ENCODE results near the gene TBL1XR1. TPM values are rescaled to one million over a fixed set of nuclear protein-coding genes. Genes with fewer than 3 reads are reported as not detected.
A peak's percentile ranks its signal among the peaks of the same experiment; 100 is the strongest.

Gene TBL1XR1
- total RNA-seq, 6 experiments from 2014 or later, result 32.6 to 80.6 (median 56.2) TPM

GRCh38 chr3:177136741-177137140 is 60.5 kb downstream of the TBL1XR1 start:
- Histone ChIP-seq H3K9me3 (no peaks in the 10 kb centered on the region), H3K36me3 (no peaks in the 10 kb centered on the region), H3K4me1 (peaks cover 0 to 3% (median 0%) of the 10 kb centered on the region in 4 donors), H3K27me3 (no peaks in the 10 kb centered on the region), H3K4me3 (no peak overlapping the region), H3K27ac (no peak overlapping the region)
- DNase-seq, result no peak
- 86% methylated on average over 6 of the region's 6 CpGs for WGBS (ENCODE audit: insufficient coverage, low coverage, low lambda C conversion rate, missing lambda C conversion rate)
- no peak for ATAC-seq
- intact Hi-C loops (cut with DNase I), result no loop called here
- TF ChIP-seq CTCF (IDR thresholded peaks at IDR 0.05) (no peak), POLR2A (IDR thresholded peaks at IDR 0.05) (no peak)

- peak in 2 of 4 donors; percentile 67 to 90 for ATAC-seq
- Histone ChIP-seq H3K4me3 (no peak overlapping the region), H3K27ac (no peak overlapping the region), H3K36me3 (no peaks in the 10 kb centered on the region), H3K27me3 (no peaks in the 10 kb centered on the region), H3K9me3 (no peaks in the 10 kb centered on the region), H3K4me1 (peaks cover 0 to 3% (median 0%) of the 10 kb centered on the region in 4 donors)
- TF ChIP-seq CTCF (IDR thresholded peaks at IDR 0.05), result no peak
- TF ChIP-seq POLR2A (IDR thresholded peaks at IDR 0.05), result no peak
- no peak for DNase-seq
- intact Hi-C loops (cut with DNase I), result no loop called here
- WGBS (ENCODE audit: insufficient coverage, low coverage, low lambda C conversion rate, missing lambda C conversion rate), result 83% methylated on average over 9 of the region's 10 CpGs
Measured at GRCh38 chr3:177135841-177136492, 61.3 kb downstream of the TBL1XR1 start.

- no peak for ATAC-seq
- TF ChIP-seq POLR2A (IDR thresholded peaks at IDR 0.05) (no peak), CTCF (IDR thresholded peaks at IDR 0.05) (no peak)
- Histone ChIP-seq H3K4me1 (peaks cover 0 to 3% (median 0%) of the 10 kb centered on the region in 4 donors), H3K27ac (no peak overlapping the region), H3K9me3 (no peaks in the 10 kb centered on the region), H3K27me3 (no peaks in the 10 kb centered on the region), H3K4me3 (no peak overlapping the region), H3K36me3 (no peaks in the 10 kb centered on the region)
- intact Hi-C loops (cut with DNase I), result no loop called here
- no peak for DNase-seq
- WGBS (ENCODE audit: insufficient coverage, low coverage, low lambda C conversion rate, missing lambda C conversion rate), result 80% methylated on average over 1 of the region's 8 CpGs
Measured at GRCh38 chr3:177134816-177135210, 62.5 kb downstream of the TBL1XR1 start.

GRCh38 chr3:177133860-177134815 is 63.1 kb downstream of the TBL1XR1 start:
- intact Hi-C loops (cut with DNase I), result no loop called here
- Histone ChIP-seq H3K9me3 (no peaks in the 10 kb centered on the region), H3K27me3 (no peaks in the 10 kb centered on the region), H3K4me3 (no peak overlapping the region), H3K27ac (no peak overlapping the region), H3K4me1 (peaks cover 0 to 3% (median 0%) of the 10 kb centered on the region in 4 donors), H3K36me3 (no peaks in the 10 kb centered on the region)
- ATAC-seq, result no peak
- TF ChIP-seq POLR2A (IDR thresholded peaks at IDR 0.05) (no peak), CTCF (IDR thresholded peaks at IDR 0.05) (no peak)
- WGBS (ENCODE audit: insufficient coverage, low coverage, low lambda C conversion rate, missing lambda C conversion rate), result 66% methylated on average over 8 of the region's 8 CpGs
- no peak for DNase-seq
